IPS-NIHi7 (cell line): Measurements from ENCODE around the gene AP3S2.
"Not testable (repeated sequence)": the region's sequence is repeated elsewhere in the genome, so short reads cannot be mapped to it uniquely, and the experiment has no call there.

Source experiments
- DNase-seq: peaks from one replicate; pipeline ENCODE4 v3.0.0; 2012; ENCODE audit warnings: mixed read lengths; ENCODE audit errors: extremely low spot score

AP3S2 gene

GRCh38 chr15:89834465-89835175 is 59.2 kb downstream of the AP3S2 start:
- not testable (repeated sequence) for DNase-seq

- no peak for DNase-seq
These were observed 59.8 kb downstream of the AP3S2 start for GRCh38 chr15:89833966-89834365.

GRCh38 chr15:89830639-89831038 is 63.2 kb downstream of the AP3S2 start:
- DNase-seq: no peak

- no peak for DNase-seq
These were observed 64.0 kb downstream of the AP3S2 start for GRCh38 chr15:89829616-89830440.

- no peak for DNase-seq
These were observed 64.6 kb downstream of the AP3S2 start for GRCh38 chr15:89829161-89829560.

GRCh38 chr15:89828281-89829145 is 65.3 kb downstream of the AP3S2 start:
- no peak for DNase-seq

- DNase-seq: no peak
These were observed 66.0 kb downstream of the AP3S2 start for GRCh38 chr15:89827829-89828228.

GRCh38 chr15:89826671-89827655 is 66.8 kb downstream of the AP3S2 start:
- DNase-seq: no peak

- DNase-seq: no peak
These were observed 68.4 kb downstream of the AP3S2 start for GRCh38 chr15:89825271-89825940.

GRCh38 chr15:89824607-89824867 is 69.3 kb downstream of the AP3S2 start:
- DNase-seq: peak; percentile 24

- DNase-seq: peak; percentile 9
These were observed 69.8 kb downstream of the AP3S2 start for GRCh38 chr15:89823836-89824606.

GRCh38 chr15:89822951-89823711 is 70.7 kb downstream of the AP3S2 start:
- no peak for DNase-seq

GRCh38 chr15:89822611-89822950 is 71.2 kb downstream of the AP3S2 start:
- no peak for DNase-seq

- DNase-seq: no peak
These were observed 71.8 kb downstream of the AP3S2 start for GRCh38 chr15:89822026-89822425.

GRCh38 chr15:89820666-89821611 is 72.9 kb downstream of the AP3S2 start:
- no peak for DNase-seq

- DNase-seq: no peak
These were observed 75.5 kb downstream of the AP3S2 start for GRCh38 chr15:89818287-89818686.

GRCh38 chr15:89817701-89818280 is 76.0 kb downstream of the AP3S2 start:
- no peak for DNase-seq

- DNase-seq: no peak
These were observed 78.0 kb downstream of the AP3S2 start for GRCh38 chr15:89815769-89816168.
